Measurements from ENCODE around the gene ATP8B1. TPM values are rescaled to one million over a fixed set of nuclear protein-coding genes. Genes with fewer than 3 reads are reported as not detected.

ATP8B1 gene
- total and polyA plus RNA-seq, 2 of the 8 experiments (the other 6 are each of a cell fraction or from before 2014, with no cell fraction given), result 1.1 to 4.6 TPM

DNA sequence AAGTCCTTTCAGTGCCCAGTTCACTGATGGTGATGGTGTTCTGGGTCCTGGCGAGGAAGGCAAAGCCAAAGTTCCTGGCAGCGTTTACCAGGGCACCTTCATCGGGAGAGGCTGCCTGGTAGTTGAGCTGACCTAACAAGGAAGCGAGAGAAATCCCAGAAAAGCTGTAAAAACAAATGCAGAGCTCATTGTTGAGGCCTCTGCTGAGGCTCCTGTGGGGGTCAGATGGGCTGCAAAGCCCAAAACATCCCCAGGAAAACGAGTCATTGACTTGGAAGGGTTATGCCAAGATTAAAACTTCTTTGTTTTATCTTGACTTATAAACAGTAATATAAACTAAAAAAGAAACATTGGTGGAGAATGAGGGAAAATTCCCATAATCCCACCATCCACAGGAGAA, 128.2 kb downstream of the ATP8B1 start:
- no peak for TF ChIP-seq KDM5A (IDR thresholded peaks at IDR 0.05; ENCODE audit: low read length)
- no peak for TF ChIP-seq CBX5 (IDR thresholded peaks at IDR 0.05; ENCODE audit: low read depth, low read length)
- TF ChIP-seq SUZ12 (IDR thresholded peaks at IDR 0.05; ENCODE audit: low read length), result no peak
- TF ChIP-seq YY1 (IDR thresholded peaks at IDR 0.05; ENCODE audit: low read depth, low read length), result no peak
- TF ChIP-seq CTBP2 (IDR thresholded peaks at IDR 0.05; ENCODE audit: borderline replicate concordance, insufficient read depth, insufficient read length, low read length), result no peak
- no peak for TF ChIP-seq BACH1 (IDR thresholded peaks at IDR 0.05; ENCODE audit: low read length)
- no peaks in the 10 kb centered on the region for H3K79me2 ChIP-seq (ENCODE audit: control insufficient read depth in 1 of 2, insufficient read depth in 2 of 2, low read length in 2 of 2)
- no peak overlapping the region for H2BK20ac ChIP-seq (ENCODE audit: low read length)
- no peak overlapping the region for H3K14ac ChIP-seq (ENCODE audit: insufficient read length)
- no peaks in the 10 kb centered on the region for H4K20me1 ChIP-seq (replicated peaks in 1 of 2; ENCODE audit: control insufficient read depth in 1 of 2, insufficient read depth in 2 of 2, low read length in 2 of 2)
- no peak overlapping the region for H2BK12ac ChIP-seq (ENCODE audit: low read depth, low read length)
- no peak overlapping the region for H4K8ac ChIP-seq (ENCODE audit: extremely low read depth, insufficient read depth, low read length)
- no peaks in the 10 kb centered on the region for H3K27me3 ChIP-seq (replicated peaks in 1 of 4; ENCODE audit: control insufficient read depth in 3 of 4, extremely low read depth in 1 of 4, insufficient read depth in 3 of 4, low read length in 3 of 4)
- H3K9me3 ChIP-seq (ENCODE audit: insufficient read depth in 2 of 2, low read depth in 1 of 2, low read length in 1 of 2), result no peaks in the 10 kb centered on the region
- no peak overlapping the region for H4K91ac ChIP-seq (replicated peaks; ENCODE audit: insufficient read length, low read length)
- H2BK15ac ChIP-seq (ENCODE audit: low read length), result no peak overlapping the region
- no peak overlapping the region for H3K4ac ChIP-seq (replicated peaks; ENCODE audit: insufficient read length, low read depth, low read length)
- no peak overlapping the region for H3K18ac ChIP-seq (ENCODE audit: extremely low read depth, low read length)
- no peak overlapping the region for H3K4me3 ChIP-seq (ENCODE audit: extremely low read depth in 1 of 4, insufficient read depth in 2 of 4, low read depth in 3 of 4, low read length in 4 of 4)
- no peak overlapping the region for H2BK120ac ChIP-seq (replicated peaks; ENCODE audit: low read depth, low read length)
- H2AK5ac ChIP-seq (ENCODE audit: low read depth, low read length), result no peak overlapping the region
- H3K23ac ChIP-seq (ENCODE audit: insufficient read length), result no peak overlapping the region
- DNase-seq (ENCODE audit: low read depth in 1 of 2, low spot score in 2 of 2), result no peak
- H3K79me1 ChIP-seq (ENCODE audit: low read depth, low read length), result no peaks in the 10 kb centered on the region; the same call in 1 of the 2 replicates
- H2AFZ ChIP-seq (ENCODE audit: low read length), result no peak overlapping the region
- no peak overlapping the region for H3K27ac ChIP-seq (ENCODE audit: low read depth, low read length)
- no peaks in the 10 kb centered on the region for H3K4me1 ChIP-seq (replicated peaks in 1 of 4; ENCODE audit: control insufficient read depth in 3 of 4, insufficient read depth in 4 of 4, low read length in 3 of 4)
- POLR2A ChIA-PET (ENCODE audit: partially characterized antibody), result no interaction called here
- no peak overlapping the region for H3K9ac ChIP-seq (replicated peaks in 1 of 4; ENCODE audit: extremely low read depth in 1 of 4, low read depth in 3 of 4, low read length in 3 of 4)
- no peak overlapping the region for H3K56ac ChIP-seq (replicated peaks; ENCODE audit: insufficient read length, low read depth, low read length)
- no peak overlapping the region for H4K5ac ChIP-seq (ENCODE audit: insufficient read length, low read depth, low read length)
- H2BK5ac ChIP-seq (ENCODE audit: low read depth, low read length), result no peak overlapping the region
- CTCF ChIA-PET (ENCODE audit: partially characterized antibody), result interaction anchor here (0.9 kb wide), 1 partner anchor 123 kb away, joined by 3 read pairs; no protein-coding TSS in a partner anchor
- no peaks in the 10 kb centered on the region for H3K36me3 ChIP-seq (ENCODE audit: control insufficient read depth in 2 of 4, insufficient read depth in 4 of 4, low read length in 3 of 4)
- H3K4me2 ChIP-seq (ENCODE audit: insufficient read depth in 1 of 2, low read depth in 2 of 2, low read length in 2 of 2), result no peak overlapping the region
- H3K23me2 ChIP-seq (ENCODE audit: low read depth, low read length), result no peaks in the 10 kb centered on the region
- no peak for FAIRE-seq
- 93% methylated on average over 5 of the region's 5 CpGs; no CpG with 5 or more reads in 1 of the 2 experiments for WGBS, 2 experiments (ENCODE audit: extremely low coverage in 1 of 2, insufficient coverage in 1 of 2, insufficient read length in 1 of 2, insufficient replicate concordance in 2 of 2, low coverage in 1 of 2, low lambda C conversion rate in 2 of 2, missing lambda C conversion rate in 1 of 2)

Data from H1 (cell line).